CD8-positive, alpha-beta memory T cell (primary cell): ENCODE data around the gene GYS1. TPM values are rescaled to one million over a fixed set of nuclear protein-coding genes. Genes with fewer than 3 reads are reported as not detected.
"Not testable (repeated sequence)": the region's sequence is repeated elsewhere in the genome, so short reads cannot be mapped to it uniquely, and the experiment has no call there.

ENCODE experiments used
- CTCF ChIA-PET: fragments of 350-600 bp; sonication (Branson Sonifier 250); formaldehyde crosslinking; loops from one replicate; lab custom pipeline; 2021; ENCODE audit warnings: antibody characterized with exemption; lab: Charles Lee
- POLR2A ChIA-PET: fragments of 350-600 bp; sonication (Branson Sonifier 250); formaldehyde crosslinking; loops from one replicate; lab custom pipeline; 2021; ENCODE audit warnings: antibody characterized with exemption; lab: Charles Lee
- DNase-seq, 5 donors: peaks; one replicate each; pipeline versions ENCODE4 v3.0.0 to v3.0.0-alpha.2; 2020 to 2022; ENCODE audit warnings: mixed read lengths in 1 of 5
- H3K27ac ChIP-seq: one replicate; pipeline ENCODE4 v1.7.0; 2013; ENCODE audit warnings: low read depth, mild to moderate bottlenecking, low read length, moderate library complexity
- H3K27me3 ChIP-seq: 2 replicates; pipeline ENCODE4 v1.7.0; 2013; ENCODE audit warnings: low read length, mild to moderate bottlenecking; ENCODE audit not compliant: insufficient read depth, poor library complexity, severe bottlenecking
- H3K36me3 ChIP-seq: 2 replicates; pipeline ENCODE4 v1.7.0; 2013; ENCODE audit warnings: mild to moderate bottlenecking, low read length, moderate library complexity; ENCODE audit not compliant: insufficient read depth
- H3K4me1 ChIP-seq: 2 replicates; pipeline ENCODE4 v1.7.0; 2013; ENCODE audit warnings: mild to moderate bottlenecking, low read length, moderate library complexity; ENCODE audit not compliant: insufficient read depth
- H3K4me3 ChIP-seq: 2 replicates; pipeline ENCODE4 v1.7.0; 2013; ENCODE audit warnings: mild to moderate bottlenecking, low read length
- H3K9me3 ChIP-seq: 2 replicates; pipeline ENCODE4 v1.7.0; 2013; ENCODE audit warnings: mild to moderate bottlenecking, low read length
- H3K27ac Mint-ChIP-seq, 8 donors: one replicate each; pipeline ENCODE4 v1.8.0; 2020 to 2021; ENCODE audit warnings: mixed read lengths in 8 of 8, mild to moderate bottlenecking in 6 of 8, inconsistent platforms in 3 of 8, moderate library complexity in 3 of 8
- H3K27me3 Mint-ChIP-seq, 2 donors: one replicate each; pipeline ENCODE4 v1.8.0; 2020 to 2021; ENCODE audit warnings: mixed read lengths in 2 of 2, mild to moderate bottlenecking in 1 of 2, moderate library complexity in 1 of 2
- H3K36me3 Mint-ChIP-seq, 3 donors: one replicate each; pipeline ENCODE4 v1.8.0; 2020 to 2021; ENCODE audit warnings: mixed read lengths in 3 of 3, inconsistent platforms in 1 of 3, mild to moderate bottlenecking in 1 of 3
- H3K4me1 Mint-ChIP-seq, 3 donors: one replicate each; pipeline ENCODE4 v1.8.0; 2020 to 2021; ENCODE audit warnings: mixed read lengths in 3 of 3, inconsistent platforms in 1 of 3, mild to moderate bottlenecking in 1 of 3
- H3K4me3 Mint-ChIP-seq, 7 donors: one replicate each; pipeline ENCODE4 v1.8.0; 2020 to 2021; ENCODE audit warnings: mixed read lengths in 7 of 7, mild to moderate bottlenecking in 6 of 7, moderate library complexity in 4 of 7, inconsistent platforms in 2 of 7
- H3K9me3 Mint-ChIP-seq, 5 donors: one replicate each; pipeline ENCODE4 v1.8.0; 2020 to 2022; ENCODE audit warnings: mixed read lengths in 5 of 5, mild to moderate bottlenecking in 3 of 5, moderate library complexity in 2 of 5, inconsistent platforms in 1 of 5
- polyA plus RNA-seq: library from polyadenylated mRNA; unstranded; fragments of 300-500 nt; fragmentation: Illumina TruSeq; gene quantifications from one replicate; pipeline ENCODE4 v1.2.3, GENCODE V29; 2021
- total RNA-seq, 2 experiments: library from RNA; stranded (reverse); gene quantifications; one replicate each; pipeline ENCODE4 v1.2.3, GENCODE V29; 2021

Gene GYS1
- total RNA-seq (10 to 100 TPM; 38.2 to 38.9 TPM), polyA plus RNA-seq (31.5 TPM)

- Mint-ChIP-seq H3K9me3 (no peaks in the 10 kb centered on the region), H3K27me3 (peaks cover 0 to 2% of the 10 kb centered on the region in 2 donors), H3K36me3 (peaks cover 0 to 29% (median 7%) of the 10 kb centered on the region in 3 donors), H3K27ac (peak within 1 kb of the TSS; percentile 88 to 100 (median 98)), H3K4me3 (peak within 1 kb of the TSS; percentile 88 to 97 (median 96)), H3K4me1 (peaks cover 28 to 54% (median 41%) of the 10 kb centered on the region in 3 donors)
- DNase-seq = peak; percentile 98 to 99 (median 99)
- peaks cover 27% of the 10 kb centered on the region for H3K4me1 ChIP-seq
- CTCF ChIA-PET = interaction anchor here (0.6 to 3.2 kb wide), 53 partner anchors 9 to 484 kb away, joined by 3 to 25 read pairs (median 4); partner anchors contain the start of genes BAX, CA11, FTL and LHB
- peak within 1 kb of the TSS; percentile 87 for H3K4me3 ChIP-seq
- no peaks in the 10 kb centered on the region for H3K36me3 ChIP-seq
- no peaks in the 10 kb centered on the region for H3K27me3 ChIP-seq
- POLR2A ChIA-PET = interaction anchor here (0.6 to 1.8 kb wide), 20 partner anchors 9 to 884 kb away, joined by 3 to 18 read pairs (median 4); partner anchors contain the start of genes AKT1S1, DHDH, FTL and NUCB1
- no peaks in the 10 kb centered on the region for H3K9me3 ChIP-seq
- peak within 1 kb of the TSS; percentile 85 for H3K27ac ChIP-seq
Measured at GRCh38 chr19:48993175-48994034, at the start of gene GYS1, which contains the start of gene RUVBL2. TSS of gene GYS1 (minus strand) at chr19:48993309. CDS start at chr19:48993112, 197 bp downstream. TSS of gene RUVBL2 (plus strand) at chr19:48993887. CDS start at chr19:48993912, 25 bp downstream.

- H3K4me3 Mint-ChIP-seq, H3K4me1 ChIP-seq, H3K27ac Mint-ChIP-seq, H3K9me3 ChIP-seq, H3K9me3 Mint-ChIP-seq, POLR2A ChIA-PET, H3K36me3 ChIP-seq, H3K27me3 ChIP-seq, H3K27me3 Mint-ChIP-seq, H3K27ac ChIP-seq, H3K4me1 Mint-ChIP-seq, CTCF ChIA-PET, H3K36me3 Mint-ChIP-seq, DNase-seq, H3K4me3 ChIP-seq: not testable (repeated sequence)
Measured at GRCh38 chr19:49042666-49043065, 49.6 kb upstream of the GYS1 start.

GRCh38 chr19:49042177-49042576 lies 49.1 kb upstream of the GYS1 start:
- DNase-seq = no peak
- ChIA-PET POLR2A (no interaction called here), CTCF (no interaction called here)
- H3K9me3 ChIP-seq = no peaks in the 10 kb centered on the region
- Mint-ChIP-seq H3K27me3 (peaks cover 0 to 3% of the 10 kb centered on the region in 2 donors), H3K36me3 (no peaks in the 10 kb centered on the region), H3K27ac (peak overlapping the region in 1 of 8 donors; percentile 92), H3K9me3 (no peaks in the 10 kb centered on the region), H3K4me3 (no peak overlapping the region), H3K4me1 (no peaks in the 10 kb centered on the region)
- no peaks in the 10 kb centered on the region for H3K27me3 ChIP-seq
- no peaks in the 10 kb centered on the region for H3K4me1 ChIP-seq
- no peak overlapping the region for H3K27ac ChIP-seq
- no peaks in the 10 kb centered on the region for H3K36me3 ChIP-seq
- no peak overlapping the region for H3K4me3 ChIP-seq

- H3K4me1 Mint-ChIP-seq, H3K4me1 ChIP-seq, POLR2A ChIA-PET, H3K4me3 Mint-ChIP-seq, H3K27ac Mint-ChIP-seq, H3K27me3 ChIP-seq, H3K36me3 Mint-ChIP-seq, CTCF ChIA-PET, DNase-seq, H3K9me3 ChIP-seq, H3K36me3 ChIP-seq, H3K9me3 Mint-ChIP-seq, H3K4me3 ChIP-seq, H3K27ac ChIP-seq: not testable (repeated sequence)
- peaks cover 0 to 10% of the 10 kb centered on the region in 2 donors for H3K27me3 Mint-ChIP-seq
Measured at GRCh38 chr19:49039736-49040135, 46.6 kb upstream of the GYS1 start.

- peaks cover 0 to 10% of the 10 kb centered on the region in 2 donors for H3K27me3 Mint-ChIP-seq
- H3K4me3 Mint-ChIP-seq, DNase-seq, POLR2A ChIA-PET, H3K9me3 Mint-ChIP-seq, CTCF ChIA-PET, H3K4me1 ChIP-seq, H3K4me3 ChIP-seq, H3K9me3 ChIP-seq, H3K27me3 ChIP-seq, H3K36me3 ChIP-seq, H3K27ac ChIP-seq, H3K27ac Mint-ChIP-seq, H3K4me1 Mint-ChIP-seq, H3K36me3 Mint-ChIP-seq: not testable (repeated sequence)
Measured at GRCh38 chr19:49038557-49039276, 45.6 kb upstream of the GYS1 start.

GRCh38 chr19:49038111-49038510 lies 45.0 kb upstream of the GYS1 start:
- H3K4me1 Mint-ChIP-seq, H3K9me3 Mint-ChIP-seq, H3K4me3 Mint-ChIP-seq, H3K36me3 Mint-ChIP-seq, H3K27ac Mint-ChIP-seq, DNase-seq, H3K4me3 ChIP-seq, H3K27ac ChIP-seq, H3K9me3 ChIP-seq, H3K27me3 ChIP-seq, H3K36me3 ChIP-seq, CTCF ChIA-PET, H3K4me1 ChIP-seq, POLR2A ChIA-PET: not testable (repeated sequence)
- peaks cover 0 to 10% of the 10 kb centered on the region in 2 donors for H3K27me3 Mint-ChIP-seq

GRCh38 chr19:49036815-49037214 lies 43.7 kb upstream of the GYS1 start, which contains the start of gene CGB1:
TSS of gene CGB1 (minus strand) at chr19:49036895. CDS start at chr19:49036711, 184 bp downstream.
- POLR2A ChIA-PET, H3K36me3 ChIP-seq, H3K4me3 Mint-ChIP-seq, H3K36me3 Mint-ChIP-seq, CTCF ChIA-PET, H3K27me3 ChIP-seq, H3K4me1 ChIP-seq, DNase-seq, H3K9me3 ChIP-seq, H3K4me1 Mint-ChIP-seq, H3K27ac ChIP-seq, H3K27ac Mint-ChIP-seq, H3K4me3 ChIP-seq, H3K27me3 Mint-ChIP-seq, H3K9me3 Mint-ChIP-seq: not testable (repeated sequence)
